NCI-H146 (cell line): ENCODE measurements around the gene CEL.
"Not testable (repeated sequence)": the region's sequence is repeated elsewhere in the genome, so short reads cannot be mapped to it uniquely, and the experiment has no call there.

Experiments
- DNase-seq: peaks from one replicate; lab custom pipeline; 2025; lab: John Stamatoyannopoulos, UW

CEL gene

DNA sequence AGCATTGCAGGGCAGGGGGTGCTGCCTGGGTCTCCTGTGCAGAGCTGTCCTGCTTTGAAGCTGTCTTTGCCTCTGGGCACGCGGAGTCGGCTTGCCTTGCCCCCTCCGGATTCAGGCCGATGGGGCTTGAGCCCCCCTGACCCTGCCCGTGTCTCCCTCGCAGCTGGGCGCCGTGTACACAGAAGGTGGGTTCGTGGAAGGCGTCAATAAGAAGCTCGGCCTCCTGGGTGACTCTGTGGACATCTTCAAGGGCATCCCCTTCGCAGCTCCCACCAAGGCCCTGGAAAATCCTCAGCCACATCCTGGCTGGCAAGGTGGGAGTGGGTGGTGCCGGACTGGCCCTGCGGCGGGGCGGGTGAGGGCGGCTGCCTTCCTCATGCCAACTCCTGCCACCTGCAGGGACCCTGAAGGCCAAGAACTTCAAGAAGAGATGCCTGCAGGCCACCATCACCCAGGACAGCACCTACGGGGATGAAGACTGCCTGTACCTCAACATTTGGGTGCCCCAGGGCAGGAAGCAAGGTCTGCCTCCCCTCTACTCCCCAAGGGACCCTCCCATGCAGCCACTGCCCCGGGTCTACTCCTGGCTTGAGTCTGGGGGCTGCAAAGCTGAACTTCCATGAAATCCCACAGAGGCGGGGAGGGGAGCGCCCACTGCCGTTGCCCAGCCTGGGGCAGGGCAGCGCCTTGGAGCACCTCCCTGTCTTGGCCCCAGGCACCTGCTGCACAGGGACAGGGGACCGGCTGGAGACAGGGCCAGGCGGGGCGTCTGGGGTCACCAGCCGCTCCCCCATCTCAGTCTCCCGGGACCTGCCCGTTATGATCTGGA is 2.7 kb downstream of the CEL start:
- DNase-seq: no peak

DNA sequence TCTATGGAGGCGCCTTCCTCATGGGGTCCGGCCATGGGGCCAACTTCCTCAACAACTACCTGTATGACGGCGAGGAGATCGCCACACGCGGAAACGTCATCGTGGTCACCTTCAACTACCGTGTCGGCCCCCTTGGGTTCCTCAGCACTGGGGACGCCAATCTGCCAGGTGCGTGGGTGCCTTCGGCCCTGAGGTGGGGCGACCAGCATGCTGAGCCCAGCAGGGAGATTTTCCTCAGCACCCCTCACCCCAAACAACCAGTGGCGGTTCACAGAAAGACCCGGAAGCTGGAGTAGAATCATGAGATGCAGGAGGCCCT is 3.2 kb downstream of the CEL start:
- DNase-seq: no peak

DNA sequence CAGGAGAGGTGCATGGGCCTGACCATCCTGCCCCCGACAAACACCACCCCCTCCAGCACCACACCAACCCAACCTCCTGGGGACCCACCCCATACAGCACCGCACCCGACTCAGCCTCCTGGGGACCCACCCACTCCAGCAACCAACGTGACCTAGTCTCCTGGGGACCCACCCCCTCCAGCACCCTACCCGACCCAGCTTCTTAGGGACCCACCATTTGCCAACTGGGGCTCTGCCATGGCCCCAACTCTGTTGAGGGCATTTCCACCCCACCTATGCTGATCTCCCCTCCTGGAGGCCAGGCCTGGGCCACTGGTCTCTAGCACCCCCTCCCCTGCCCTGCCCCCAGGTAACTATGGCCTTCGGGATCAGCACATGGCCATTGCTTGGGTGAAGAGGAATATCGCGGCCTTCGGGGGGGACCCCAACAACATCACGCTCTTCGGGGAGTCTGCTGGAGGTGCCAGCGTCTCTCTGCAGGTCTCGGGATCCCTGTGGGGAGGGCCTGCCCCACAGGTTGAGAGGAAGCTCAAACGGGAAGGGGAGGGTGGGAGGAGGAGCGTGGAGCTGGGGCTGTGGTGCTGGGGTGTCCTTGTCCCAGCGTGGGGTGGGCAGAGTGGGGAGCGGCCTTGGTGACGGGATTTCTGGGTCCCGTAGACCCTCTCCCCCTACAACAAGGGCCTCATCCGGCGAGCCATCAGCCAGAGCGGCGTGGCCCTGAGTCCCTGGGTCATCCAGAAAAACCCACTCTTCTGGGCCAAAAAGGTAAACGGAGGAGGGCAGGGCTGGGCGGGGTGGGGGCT is 4.6 kb downstream of the CEL start:
- no peak for DNase-seq

DNA sequence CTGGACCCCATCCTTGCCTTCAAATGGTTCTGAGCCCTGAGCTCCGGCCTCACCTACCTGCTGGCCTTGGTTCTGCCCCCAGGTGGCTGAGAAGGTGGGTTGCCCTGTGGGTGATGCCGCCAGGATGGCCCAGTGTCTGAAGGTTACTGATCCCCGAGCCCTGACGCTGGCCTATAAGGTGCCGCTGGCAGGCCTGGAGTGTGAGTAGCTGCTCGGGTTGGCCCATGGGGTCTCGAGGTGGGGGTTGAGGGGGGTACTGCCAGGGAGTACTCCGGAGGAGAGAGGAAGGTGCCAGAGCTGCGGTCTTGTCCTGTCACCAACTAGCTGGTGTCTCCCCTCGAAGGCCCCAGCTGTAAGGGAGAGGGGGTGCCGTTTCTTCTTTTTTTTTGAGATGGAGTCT is 5.2 kb downstream of the CEL start:
- no peak for DNase-seq

DNA sequence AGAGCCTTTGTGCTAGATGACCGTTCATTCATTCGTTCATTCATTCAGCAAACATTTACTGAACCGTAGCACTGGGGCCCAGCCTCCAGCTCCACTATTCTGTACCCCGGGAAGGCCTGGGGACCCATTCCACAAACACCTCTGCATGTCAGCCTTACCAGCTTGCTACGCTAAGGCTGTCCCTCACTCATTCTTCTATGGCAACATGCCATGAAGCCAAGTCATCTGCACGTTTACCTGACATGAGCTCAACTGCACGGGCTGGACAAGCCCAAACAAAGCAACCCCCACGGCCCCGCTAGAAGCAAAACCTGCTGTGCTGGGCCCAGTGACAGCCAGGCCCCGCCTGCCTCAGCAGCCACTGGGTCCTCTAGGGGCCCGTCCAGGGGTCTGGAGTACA is 6.0 kb downstream of the CEL start:
- no peak for DNase-seq

DNA sequence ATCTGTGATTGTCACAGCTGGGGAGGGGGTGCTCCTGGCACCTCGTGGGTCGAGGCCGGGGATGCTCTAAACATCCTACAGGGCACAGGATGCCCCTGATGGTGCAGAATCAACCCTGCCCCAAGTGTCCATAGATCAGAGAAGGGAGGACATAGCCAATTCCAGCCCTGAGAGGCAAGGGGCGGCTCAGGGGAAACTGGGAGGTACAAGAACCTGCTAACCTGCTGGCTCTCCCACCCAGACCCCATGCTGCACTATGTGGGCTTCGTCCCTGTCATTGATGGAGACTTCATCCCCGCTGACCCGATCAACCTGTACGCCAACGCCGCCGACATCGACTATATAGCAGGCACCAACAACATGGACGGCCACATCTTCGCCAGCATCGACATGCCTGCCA is 6.7 kb downstream of the CEL start:
- not testable (repeated sequence) for DNase-seq

DNA sequence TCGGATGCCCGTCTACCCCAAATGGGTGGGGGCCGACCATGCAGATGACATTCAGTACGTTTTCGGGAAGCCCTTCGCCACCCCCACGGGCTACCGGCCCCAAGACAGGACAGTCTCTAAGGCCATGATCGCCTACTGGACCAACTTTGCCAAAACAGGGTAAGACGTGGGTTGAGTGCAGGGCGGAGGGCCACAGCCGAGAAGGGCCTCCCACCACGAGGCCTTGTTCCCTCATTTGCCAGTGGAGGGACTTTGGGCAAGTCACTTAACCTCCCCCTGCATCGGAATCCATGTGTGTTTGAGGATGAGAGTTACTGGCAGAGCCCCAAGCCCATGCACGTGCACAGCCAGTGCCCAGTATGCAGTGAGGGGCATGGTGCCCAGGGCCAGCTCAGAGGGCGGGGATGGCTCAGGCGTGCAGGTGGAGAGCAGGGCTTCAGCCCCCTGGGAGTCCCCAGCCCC is 8.8 kb downstream of the CEL start:
- not testable (repeated sequence) for DNase-seq

DNA sequence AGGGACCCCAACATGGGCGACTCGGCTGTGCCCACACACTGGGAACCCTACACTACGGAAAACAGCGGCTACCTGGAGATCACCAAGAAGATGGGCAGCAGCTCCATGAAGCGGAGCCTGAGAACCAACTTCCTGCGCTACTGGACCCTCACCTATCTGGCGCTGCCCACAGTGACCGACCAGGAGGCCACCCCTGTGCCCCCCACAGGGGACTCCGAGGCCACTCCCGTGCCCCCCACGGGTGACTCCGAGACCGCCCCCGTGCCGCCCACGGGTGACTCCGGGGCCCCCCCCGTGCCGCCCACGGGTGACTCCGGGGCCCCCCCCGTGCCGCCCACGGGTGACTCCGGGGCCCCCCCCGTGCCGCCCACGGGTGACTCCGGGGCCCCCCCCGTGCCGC is 9.2 kb downstream of the CEL start:
- DNase-seq: not testable (repeated sequence)

DNA sequence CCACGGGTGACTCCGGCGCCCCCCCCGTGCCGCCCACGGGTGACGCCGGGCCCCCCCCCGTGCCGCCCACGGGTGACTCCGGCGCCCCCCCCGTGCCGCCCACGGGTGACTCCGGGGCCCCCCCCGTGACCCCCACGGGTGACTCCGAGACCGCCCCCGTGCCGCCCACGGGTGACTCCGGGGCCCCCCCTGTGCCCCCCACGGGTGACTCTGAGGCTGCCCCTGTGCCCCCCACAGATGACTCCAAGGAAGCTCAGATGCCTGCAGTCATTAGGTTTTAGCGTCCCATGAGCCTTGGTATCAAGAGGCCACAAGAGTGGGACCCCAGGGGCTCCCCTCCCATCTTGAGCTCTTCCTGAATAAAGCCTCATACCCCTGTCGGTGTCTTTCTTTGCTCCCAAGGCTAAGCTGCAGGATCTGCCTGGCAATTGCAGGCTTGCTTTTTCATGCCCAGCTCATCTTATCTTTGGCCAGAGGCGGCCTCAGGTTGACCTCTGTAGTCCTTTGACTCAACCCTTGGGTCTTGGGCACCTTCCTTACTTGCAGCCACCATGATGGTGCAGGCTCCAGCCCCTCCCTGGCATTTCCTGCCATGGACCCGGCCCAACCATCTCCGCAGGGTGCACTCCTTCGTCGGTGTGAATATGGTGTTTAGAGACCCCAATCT is 9.8 kb downstream of the CEL start:
- DNase-seq: no peak

DNA sequence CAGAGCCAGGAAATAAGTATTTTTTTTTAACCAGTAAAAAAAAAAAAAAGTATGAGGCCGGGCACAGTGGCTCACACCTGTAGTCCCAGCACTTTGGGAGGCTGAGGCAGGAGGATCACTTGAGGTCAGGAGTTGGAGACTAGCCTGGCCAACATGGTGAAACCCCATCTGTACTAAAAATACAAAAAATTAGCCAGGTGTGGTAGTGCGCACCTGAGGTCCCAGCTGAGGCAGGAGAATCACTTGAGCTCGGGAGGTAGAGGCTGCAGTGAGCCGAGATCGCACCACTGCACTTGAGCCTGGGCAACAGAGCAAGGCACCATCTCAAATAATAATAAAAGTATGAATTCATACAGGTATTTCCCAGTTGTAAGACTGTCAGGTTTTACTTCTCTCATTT is 10.4 kb downstream of the CEL start:
- not testable (repeated sequence) for DNase-seq

DNA sequence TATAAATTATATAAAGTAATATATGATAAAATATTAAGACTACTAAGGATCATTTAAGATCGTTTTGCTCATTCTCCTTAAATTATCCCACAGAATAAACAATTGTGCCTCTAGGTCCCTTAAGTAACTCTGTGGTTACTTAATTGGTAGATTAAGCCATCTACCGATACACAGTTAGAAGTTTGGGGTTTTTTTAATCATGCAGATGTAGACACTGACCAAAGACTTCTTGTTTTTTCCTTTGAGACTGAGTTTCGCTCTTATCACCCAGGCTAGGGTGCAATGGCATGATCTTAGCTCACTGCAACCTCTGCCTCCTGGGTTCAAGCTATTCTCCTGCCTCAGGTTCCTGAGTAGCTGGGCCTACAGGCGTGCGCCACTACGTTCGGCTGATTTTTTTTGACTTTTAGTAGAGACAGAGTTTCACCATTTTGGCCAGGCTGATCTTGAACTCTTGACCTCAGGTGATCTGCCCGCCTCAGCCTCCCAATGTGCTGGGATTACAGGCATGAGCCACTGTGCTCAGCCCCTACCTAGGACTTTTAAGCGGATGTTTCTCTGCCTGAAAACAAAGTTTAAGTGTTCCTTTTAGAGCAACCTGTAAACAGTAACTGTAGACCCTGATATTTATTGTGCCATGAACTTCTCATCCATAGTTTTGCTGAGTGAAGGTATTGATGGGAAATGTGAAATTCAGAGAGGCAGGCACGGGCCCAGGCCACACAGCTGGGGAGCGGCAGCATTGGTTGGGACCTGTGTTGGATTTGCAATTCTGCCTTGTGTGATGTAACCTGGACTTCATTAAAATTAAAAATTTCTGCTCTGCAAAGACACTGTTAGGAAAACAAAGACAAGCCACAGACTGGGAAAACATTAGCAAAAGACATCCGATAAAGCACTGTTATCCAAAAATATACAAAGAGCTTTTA is 11.6 kb downstream of the CEL start:
- DNase-seq: no peak

DNA sequence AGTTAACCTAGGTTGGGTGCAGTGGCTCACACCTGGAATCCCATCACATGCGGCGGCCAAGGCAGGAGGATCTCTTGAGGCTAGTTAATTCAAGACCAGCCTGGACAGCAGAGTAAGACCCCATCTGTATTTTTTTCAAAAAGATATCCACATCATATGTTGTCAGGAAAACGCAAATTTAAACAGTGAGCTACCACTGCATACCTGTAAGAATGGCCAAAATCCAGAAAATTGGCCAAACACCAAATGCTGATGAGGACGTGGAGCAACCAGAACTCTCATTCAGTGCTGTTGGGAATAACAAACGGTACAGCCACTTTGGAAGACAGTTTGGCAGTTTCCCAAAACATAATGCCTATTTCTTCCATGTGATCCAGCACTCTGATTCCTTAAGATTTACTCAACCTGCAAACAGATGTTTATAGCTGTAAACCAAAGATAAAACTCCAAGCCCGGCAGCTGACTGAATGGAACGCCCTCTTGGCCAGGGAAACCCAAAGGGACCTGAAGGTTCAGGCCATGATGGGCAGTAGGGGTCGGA is 12.4 kb downstream of the CEL start:
- no peak for DNase-seq

DNA sequence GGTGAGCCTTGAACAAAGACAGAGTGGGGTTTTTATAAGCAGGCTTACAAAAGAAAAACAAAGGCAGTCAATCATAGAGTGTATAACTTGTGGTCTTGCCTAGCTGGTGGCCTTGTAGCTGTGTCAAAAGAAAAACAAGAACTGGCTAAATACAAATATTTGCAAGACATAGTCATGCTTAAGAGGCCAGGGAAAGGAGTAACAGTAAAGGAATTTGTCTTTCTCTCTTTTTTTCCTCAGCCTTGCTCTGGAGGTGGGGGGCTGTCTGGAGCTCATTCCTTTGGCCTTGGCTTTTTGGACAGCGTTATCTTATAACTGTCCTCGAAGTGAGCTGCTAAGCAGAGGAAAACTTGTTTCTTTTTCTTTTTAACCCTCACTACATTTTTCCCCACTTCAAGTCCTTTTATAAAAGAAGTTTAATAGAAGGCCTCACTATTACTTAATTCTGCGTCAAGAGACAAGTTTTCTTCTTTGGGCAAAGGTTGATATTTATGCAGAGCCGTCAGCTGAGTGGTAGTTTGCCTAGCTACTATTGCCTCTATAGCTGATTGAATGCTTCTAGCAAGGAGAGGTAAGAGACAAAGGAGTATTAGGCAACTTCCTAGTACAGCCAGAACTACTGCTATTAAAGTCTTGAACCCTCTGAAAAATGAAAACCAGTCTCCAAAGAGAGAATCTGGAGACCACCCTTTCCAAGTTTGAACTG is 14.3 kb downstream of the CEL start:
- no peak for DNase-seq

DNA sequence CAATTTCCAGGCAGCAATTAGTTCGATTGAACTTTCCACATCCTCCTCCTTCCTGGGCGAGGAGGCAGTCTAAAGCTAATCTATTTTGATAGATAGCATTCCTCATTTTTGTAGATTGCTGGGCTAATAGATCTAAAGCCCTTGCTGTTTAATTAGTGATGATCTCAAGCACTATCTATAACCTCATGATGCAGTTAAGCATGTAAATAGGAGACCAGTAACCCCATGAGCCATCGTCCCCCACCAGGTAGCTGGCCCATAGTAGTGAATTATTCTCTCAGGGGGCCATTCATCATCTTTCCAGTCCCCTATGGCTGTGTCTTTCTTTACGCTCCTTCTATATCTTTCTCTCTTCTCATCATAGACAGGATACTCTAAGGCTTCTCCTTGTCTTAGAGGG is 14.9 kb downstream of the CEL start:
- no peak for DNase-seq

DNA sequence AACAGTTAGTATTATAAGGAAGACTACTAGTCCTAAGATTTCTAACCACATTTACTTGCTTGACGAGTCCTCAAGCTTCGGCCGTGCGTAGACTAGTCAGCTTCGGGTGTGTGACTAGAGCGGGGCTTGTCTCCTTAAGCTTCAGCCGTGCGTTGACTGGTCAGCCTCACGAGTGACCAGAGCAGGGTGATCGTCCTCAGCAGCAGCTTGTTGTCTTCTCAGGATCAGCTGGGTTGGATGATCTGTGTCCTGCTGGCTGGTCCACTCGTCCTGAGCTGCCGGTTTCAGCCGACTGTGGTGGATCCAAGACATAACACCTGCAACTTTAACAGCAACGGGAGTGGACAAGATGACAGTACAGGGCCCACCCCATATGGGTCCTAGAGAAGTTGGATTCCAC is 16.7 kb downstream of the CEL start:
- DNase-seq: no peak

DNA sequence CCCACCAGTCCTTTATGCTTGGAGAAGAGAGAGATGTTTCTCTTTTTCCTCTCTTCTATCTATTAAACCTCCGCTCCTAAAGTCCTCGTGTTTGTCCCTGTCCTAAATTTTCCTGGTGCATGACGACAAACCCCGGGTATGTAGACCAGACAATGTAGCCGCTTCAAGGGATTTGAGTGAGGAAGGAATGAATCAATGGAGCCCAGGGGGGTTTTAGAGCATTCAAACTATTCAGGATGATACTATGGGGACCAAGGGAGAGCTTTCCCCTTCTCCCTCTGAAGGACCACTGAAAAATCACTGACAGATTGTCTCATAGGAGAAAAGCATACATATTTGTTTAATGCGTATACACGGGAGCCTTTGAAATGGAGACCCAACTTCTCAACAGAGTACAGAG is 18.4 kb downstream of the CEL start:
- DNase-seq: no peak

DNA sequence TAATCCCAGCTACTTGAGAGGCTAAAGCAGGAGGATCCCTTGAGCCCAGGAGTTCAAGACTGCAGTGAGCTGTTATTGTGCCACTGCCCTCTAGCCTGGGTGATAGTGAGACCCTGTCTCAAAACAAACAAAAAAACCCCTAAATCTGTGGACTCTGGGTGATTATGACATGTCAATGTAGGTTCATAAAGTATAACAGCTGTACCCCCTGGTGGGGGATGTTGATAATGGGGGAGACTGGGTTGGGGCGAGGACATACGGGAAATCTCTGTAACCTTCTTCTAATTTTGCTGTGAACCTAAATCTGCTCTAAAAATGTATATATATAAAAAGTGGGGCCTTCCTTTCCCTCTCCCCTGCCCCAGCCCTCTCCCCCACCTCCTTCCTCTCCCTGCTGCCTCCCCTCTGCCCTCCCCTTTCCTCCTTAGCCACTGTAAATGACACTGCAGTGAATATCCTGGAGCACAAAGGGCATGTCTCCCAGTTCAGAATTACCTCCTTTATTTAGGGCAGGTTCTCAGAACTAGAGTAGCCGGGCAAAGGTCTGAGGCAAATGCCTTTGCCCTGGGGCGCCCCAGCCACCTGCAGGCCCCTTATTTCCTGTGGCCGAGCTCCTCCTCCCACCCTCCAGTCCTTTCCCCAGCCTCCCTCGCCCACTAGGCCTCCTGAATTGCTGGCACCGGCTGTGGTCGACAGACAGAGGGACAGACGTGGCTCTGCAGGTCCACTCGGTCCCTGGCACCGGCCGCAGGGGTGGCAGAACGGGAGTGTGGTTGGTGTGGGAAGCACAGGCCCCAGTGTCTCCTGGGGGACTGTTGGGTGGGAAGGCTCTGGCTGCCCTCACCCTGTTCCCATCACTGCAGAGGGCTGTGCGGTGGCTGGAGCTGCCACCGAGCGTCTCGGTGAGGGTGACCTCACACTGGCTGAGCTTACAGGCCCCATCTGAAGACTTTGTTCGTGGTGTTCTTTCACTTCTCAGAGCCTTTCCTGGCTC is 19.3 kb downstream of the CEL start:
- not testable (repeated sequence) for DNase-seq

DNA sequence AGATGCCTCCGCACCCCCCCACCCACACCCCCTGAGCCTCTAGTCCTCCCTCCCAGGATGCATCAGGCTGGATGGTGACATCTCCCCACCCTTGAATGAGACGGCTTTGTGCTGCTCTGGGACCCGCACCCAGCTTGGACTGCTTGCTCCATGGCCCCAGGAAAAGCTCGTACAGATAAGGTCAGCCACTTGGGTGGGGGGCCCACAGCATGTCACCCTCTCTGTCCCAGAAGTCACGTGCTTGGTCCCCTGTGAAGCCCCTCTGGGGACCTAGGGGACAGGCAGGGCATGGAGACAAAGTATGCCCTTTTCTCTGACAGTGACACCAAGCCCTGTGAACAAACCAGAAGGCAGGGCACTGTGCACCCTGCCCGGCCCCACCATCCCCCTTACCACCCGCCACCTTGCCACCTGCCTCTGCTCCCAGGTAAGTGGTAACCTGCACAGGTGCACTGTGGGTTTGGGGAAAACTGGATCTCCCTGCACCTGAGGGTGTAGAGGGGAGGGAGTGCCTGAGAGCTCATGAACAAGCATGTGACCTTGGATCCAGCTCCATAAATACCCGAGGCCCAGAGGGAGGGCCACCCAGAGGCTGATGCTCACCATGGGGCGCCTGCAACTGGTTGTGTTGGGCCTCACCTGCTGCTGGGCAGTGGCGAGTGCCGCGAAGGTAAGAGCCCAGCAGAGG is 20.3 kb downstream of the CEL start:
- peak; percentile 69 for DNase-seq

DNA sequence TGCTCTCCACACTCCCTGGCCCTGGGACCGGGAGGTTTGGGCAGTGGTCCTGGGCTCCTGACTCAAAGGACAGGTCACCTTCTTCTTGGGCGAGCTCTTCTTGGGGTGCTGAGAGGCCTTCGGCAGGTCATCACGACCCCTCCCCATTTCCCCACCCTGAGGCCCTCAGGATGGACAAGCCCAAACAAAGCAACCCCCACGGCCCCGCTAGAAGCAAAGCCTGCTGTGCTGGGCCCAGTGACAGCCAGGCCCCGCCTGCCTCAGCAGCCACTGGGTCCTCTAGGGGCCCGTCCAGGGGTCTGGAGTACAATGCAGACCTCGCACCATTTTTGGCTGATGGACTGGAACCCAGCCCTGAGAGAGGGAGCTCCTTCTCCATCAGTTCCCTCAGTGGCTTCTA is 21.9 kb downstream of the CEL start:
- DNase-seq: not testable (repeated sequence)
